HepG2 (cell line): ENCODE results near the gene EEA1. TPM values are rescaled to one million over a fixed set of nuclear protein-coding genes. Genes with fewer than 3 reads are reported as not detected.
A peak's percentile ranks its signal among the peaks of the same experiment; 100 is the strongest.

Experiments used
- AGO2 ChIP-seq: fragments of 200-400 bp; formaldehyde crosslinking; optimal IDR thresholded peaks from 2 replicates; pipeline ENCODE3; 2017; ENCODE audit warnings: mild to moderate bottlenecking, low read depth, low read length, moderate library complexity
- ATF1 ChIP-seq: IDR thresholded peaks from 2 replicates; pipeline ENCODE4 v1.6.1; 2016; ENCODE audit warnings: mild to moderate bottlenecking, control low read depth
- BCL6 ChIP-seq: IDR thresholded peaks from 2 replicates; pipeline ENCODE4 v1.6.1; 2016; ENCODE audit warnings: missing genetic modification reagents, missing compliant biosample characterization
- CEBPB ChIP-seq: IDR thresholded peaks from 2 replicates; pipeline ENCODE4 v1.6.1; 2011; ENCODE audit warnings: low read depth, low read length, improper control_type of control experiment, borderline replicate concordance
- CEBPG ChIP-seq: IDR thresholded peaks from 2 replicates; pipeline ENCODE4 v1.6.1; 2016
- JUN ChIP-seq: sonication (generic); formaldehyde crosslinking; IDR thresholded peaks from 2 replicates; pipeline ENCODE4 v1.4.0; 2020; ENCODE audit warnings: mild to moderate bottlenecking, missing genetic modification reagents
- MIXL1 ChIP-seq: IDR thresholded peaks from 2 replicates; pipeline ENCODE4 v1.6.1; 2016
- MTA3 ChIP-seq: sonication (generic); formaldehyde crosslinking; IDR thresholded peaks from 2 replicates; pipeline ENCODE4 v1.4.0; 2020; ENCODE audit warnings: missing genetic modification reagents
- NBN ChIP-seq: fragments of 450-650 bp; conservative IDR thresholded peaks from 2 replicates; pipeline ENCODE4 v1.6.1; 2017
- NCOA1 ChIP-seq: sonication (generic); formaldehyde crosslinking; IDR thresholded peaks from 2 replicates; pipeline ENCODE4 v1.9.0; 2021; ENCODE audit warnings: missing genetic modification reagents
- NFIB ChIP-seq: sonication (generic); formaldehyde crosslinking; IDR thresholded peaks from 2 replicates; pipeline ENCODE4 v1.9.0; 2021; ENCODE audit warnings: missing genetic modification reagents, mild to moderate bottlenecking, borderline replicate concordance
- NFIC ChIP-seq: IDR thresholded peaks from 2 replicates; pipeline ENCODE4 v1.6.1; 2012; ENCODE audit warnings: mild to moderate bottlenecking, low read length, inconsistent platforms
- POLR2AphosphoS5 ChIP-seq: IDR thresholded peaks from 2 replicates; pipeline ENCODE4 v1.6.1; 2012; ENCODE audit warnings: low read depth, low read length
- RAD51 ChIP-seq: fragments of 450-650 bp; IDR thresholded peaks from 2 replicates; pipeline ENCODE4 v1.6.1; 2016; ENCODE audit warnings: borderline replicate concordance
- REPIN1 ChIP-seq: sonication (generic); formaldehyde crosslinking; IDR thresholded peaks from 2 replicates; pipeline ENCODE4 v1.8.0; 2022; ENCODE audit warnings: missing genetic modification reagents, low read depth, mild to moderate bottlenecking, borderline replicate concordance
- SMARCC2 ChIP-seq: fragments of 450-650 bp; IDR thresholded peaks from 2 replicates; pipeline ENCODE4 v1.6.1; 2017; ENCODE audit warnings: antibody characterized with exemption, mild to moderate bottlenecking
- SOX13 ChIP-seq, 3 experiments: fragments of 450-650 bp in 1 of 3; sonication (generic) in 1 of 3; formaldehyde crosslinking in 1 of 3; IDR thresholded peaks in 2 of 3; conservative IDR thresholded peaks in 1 of 3; 2 replicates each; pipeline versions ENCODE4 v1.5.0 to v1.6.1; 2016 to 2020; ENCODE audit warnings: antibody characterized with exemption in 1 of 3, mild to moderate bottlenecking in 1 of 3, missing compliant biosample characterization in 1 of 3, missing genetic modification reagents in 1 of 3, moderate library complexity in 1 of 3
- ZFP1 ChIP-seq: IDR thresholded peaks from 2 replicates; pipeline ENCODE4 v1.6.1; 2016
- ZIK1 ChIP-seq: sonication (generic); formaldehyde crosslinking; IDR thresholded peaks from 2 replicates; pipeline ENCODE4 v1.5.0; 2020; ENCODE audit warnings: mild to moderate bottlenecking, low read depth, missing genetic modification reagents, borderline replicate concordance
- ZNF121 ChIP-seq: sonication (generic); formaldehyde crosslinking; IDR thresholded peaks from 2 replicates; pipeline ENCODE4 v1.5.0; 2020; ENCODE audit warnings: mild to moderate bottlenecking, missing genetic modification reagents
- ZNF263 ChIP-seq: sonication (generic); formaldehyde crosslinking; IDR thresholded peaks from 2 replicates; pipeline ENCODE4 v1.4.0; 2020; ENCODE audit warnings: missing genetic modification reagents
- ZNF337 ChIP-seq: sonication (generic); formaldehyde crosslinking; IDR thresholded peaks from 2 replicates; pipeline ENCODE4 v1.5.1; 2020; ENCODE audit warnings: missing genetic modification reagents, low read depth, mild to moderate bottlenecking, borderline replicate concordance
- ZNF543 ChIP-seq: sonication (generic); formaldehyde crosslinking; IDR thresholded peaks from 2 replicates; pipeline ENCODE4 v1.4.0; 2020; ENCODE audit warnings: mild to moderate bottlenecking, missing genetic modification reagents
- ZNF614 ChIP-seq: IDR thresholded peaks from 2 replicates; pipeline ENCODE4 v1.6.1; 2018; ENCODE audit warnings: missing biosample characterization, missing genetic modification reagents, inconsistent platforms, borderline replicate concordance
- ZNF644 ChIP-seq: IDR thresholded peaks from 2 replicates; pipeline ENCODE4 v1.6.1; 2016; ENCODE audit warnings: low read depth
- ZNF672 ChIP-seq: sonication (generic); formaldehyde crosslinking; IDR thresholded peaks from 2 replicates; pipeline ENCODE4 v1.8.1; 2022; ENCODE audit warnings: missing genetic modification reagents
- ZNF678 ChIP-seq: sonication (generic); formaldehyde crosslinking; IDR thresholded peaks from 2 replicates; pipeline ENCODE4 v1.4.0; 2020; ENCODE audit warnings: mild to moderate bottlenecking, missing genetic modification reagents
- polyA plus RNA-seq, 8 experiments: library from polyadenylated mRNA; depleted of rRNA in 3 of 8; stranded (reverse) in 7 of 8; unstranded in 1 of 8; fragments of >200 nt; fragmentation: Illumina TruSeq in 4 of 8; extraction: Trizol in 4 of 8; gene quantifications; 2 replicates each; pipeline versions ENCODE4 v1.2.1 to v1.2.3, GENCODE V29; 2011 to 2016; ENCODE audit warnings: low read depth in 4 of 8, missing spikeins in 1 of 8, mixed read lengths in 1 of 8; ENCODE audit not compliant: insufficient read depth in 1 of 8
- total RNA-seq, 5 experiments: library from RNA; depleted of rRNA; stranded (reverse); fragments of >200 nt; fragmentation: Illumina TruSeq; extraction: Trizol; gene quantifications; 2 replicates each; pipeline ENCODE4 v1.2.3, GENCODE V29; 2016; ENCODE audit warnings: low read depth in 1 of 5
- TF ChIP-seq, protein P1 (sequence below): IDR thresholded peaks from 2 replicates; pipeline ENCODE4 v1.6.1; 2016; ENCODE audit warnings: mild to moderate bottlenecking
- TF ChIP-seq, protein P2 (sequence below): IDR thresholded peaks from 2 replicates; pipeline ENCODE4 v1.6.1; 2016; ENCODE audit warnings: missing biosample characterization, missing genetic modification reagents, low read depth
- TF ChIP-seq, protein P3 (sequence below): sonication (generic); formaldehyde crosslinking; IDR thresholded peaks from 2 replicates; pipeline ENCODE4 v1.4.0; 2020; ENCODE audit warnings: mild to moderate bottlenecking, missing genetic modification reagents, borderline replicate concordance

EEA1 gene
- total and polyA plus RNA-seq, 2 of the 13 experiments (the other 11 are each of a cell fraction or from before 2014, with no cell fraction given), result 5.0 to 19.3 TPM

DNA sequence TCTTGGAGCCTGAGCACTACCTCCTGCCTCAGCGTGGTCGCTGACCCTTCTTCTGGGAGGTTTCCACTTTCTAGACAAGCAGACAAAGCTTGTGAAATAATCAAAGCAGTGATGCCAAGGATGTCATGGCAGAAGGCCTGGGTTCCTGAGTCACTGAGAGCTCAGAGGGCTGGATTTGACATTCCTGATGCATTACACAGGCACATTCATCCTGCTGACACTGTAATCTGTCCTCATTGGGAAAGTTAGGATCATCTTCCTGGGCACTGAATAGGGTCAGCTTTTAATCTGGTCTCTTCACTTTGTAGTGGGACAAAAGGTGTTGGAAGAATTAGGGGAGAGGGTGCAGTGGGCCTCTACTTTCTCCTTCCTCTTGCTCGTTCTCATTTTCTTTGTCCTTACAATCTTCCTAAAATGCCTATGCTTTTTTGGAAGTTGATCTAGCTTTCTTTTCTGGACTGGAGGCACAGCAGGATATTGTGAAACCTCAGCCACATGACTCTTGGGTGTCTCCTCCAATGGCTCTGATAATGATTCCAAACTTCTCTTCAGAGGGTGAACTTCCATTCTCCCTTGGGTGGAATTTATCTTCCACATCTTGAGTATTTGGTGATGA, 29.6 kb downstream of the EEA1 start (continued):
- TF ChIP-seq AGO2 (no peak), SMARCC2 (no peak), ZNF672 (CRISPR knock-in tag) (no peak), REPIN1 (CRISPR knock-in tag) (no peak), ZNF121 (CRISPR knock-in tag) (no peak), JUN (CRISPR knock-in tag) (0 out of 2 replicates have a peak, but pooled peaks have one; percentile 41), ZNF543 (CRISPR knock-in tag) (no peak), NFIB (no peak), CEBPG (CRISPR knock-in tag) (peak; percentile 70), MTA3 (CRISPR knock-in tag) (no peak), RAD51 (no peak), ZNF678 (CRISPR knock-in tag) (no peak), BCL6 (CRISPR knock-in tag) (no peak), NCOA1 (no peak), ATF1 (CRISPR knock-in tag) (no peak), NFIC (no peak), CEBPB (peak; percentile 77), ZFP1 (CRISPR knock-in tag) (no peak), POLR2AphosphoS5 (no peak), NBN (no peak), ZNF337 (CRISPR knock-in tag) (no peak), ZNF263 (CRISPR knock-in tag) (no peak), ZIK1 (CRISPR knock-in tag) (no peak), SOX13 (IDR thresholded peaks at IDR 0.05) (no peak), SOX13 (CRISPR knock-in tag; conservative IDR thresholded peaks at IDR 0.05 in 1 of 2, IDR thresholded peaks at IDR 0.05 in 1 of 2) (no peak), ZNF614 (CRISPR knock-in tag) (0 out of 2 replicates have a peak, but pooled peaks have one; percentile 18), ZNF644 (peak; percentile 11; the same call in 1 of the 2 replicates), MIXL1 (CRISPR knock-in tag) (no peak)
- TF ChIP-seq, protein P1, sequence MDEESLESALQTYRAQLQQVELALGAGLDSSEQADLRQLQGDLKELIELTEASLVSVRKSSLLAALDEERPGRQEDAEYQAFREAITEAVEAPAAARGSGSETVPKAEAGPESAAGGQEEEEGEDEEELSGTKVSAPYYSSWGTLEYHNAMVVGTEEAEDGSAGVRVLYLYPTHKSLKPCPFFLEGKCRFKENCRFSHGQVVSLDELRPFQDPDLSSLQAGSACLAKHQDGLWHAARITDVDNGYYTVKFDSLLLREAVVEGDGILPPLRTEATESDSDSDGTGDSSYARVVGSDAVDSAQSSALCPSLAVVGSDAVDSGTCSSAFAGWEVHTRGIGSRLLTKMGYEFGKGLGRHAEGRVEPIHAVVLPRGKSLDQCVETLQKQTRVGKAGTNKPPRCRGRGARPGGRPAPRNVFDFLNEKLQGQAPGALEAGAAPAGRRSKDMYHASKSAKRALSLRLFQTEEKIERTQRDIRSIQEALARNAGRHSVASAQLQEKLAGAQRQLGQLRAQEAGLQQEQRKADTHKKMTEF (CRISPR knock-in tag), result peak; percentile 17; the same call in 1 of the 2 replicates
- TF ChIP-seq, protein P2, sequence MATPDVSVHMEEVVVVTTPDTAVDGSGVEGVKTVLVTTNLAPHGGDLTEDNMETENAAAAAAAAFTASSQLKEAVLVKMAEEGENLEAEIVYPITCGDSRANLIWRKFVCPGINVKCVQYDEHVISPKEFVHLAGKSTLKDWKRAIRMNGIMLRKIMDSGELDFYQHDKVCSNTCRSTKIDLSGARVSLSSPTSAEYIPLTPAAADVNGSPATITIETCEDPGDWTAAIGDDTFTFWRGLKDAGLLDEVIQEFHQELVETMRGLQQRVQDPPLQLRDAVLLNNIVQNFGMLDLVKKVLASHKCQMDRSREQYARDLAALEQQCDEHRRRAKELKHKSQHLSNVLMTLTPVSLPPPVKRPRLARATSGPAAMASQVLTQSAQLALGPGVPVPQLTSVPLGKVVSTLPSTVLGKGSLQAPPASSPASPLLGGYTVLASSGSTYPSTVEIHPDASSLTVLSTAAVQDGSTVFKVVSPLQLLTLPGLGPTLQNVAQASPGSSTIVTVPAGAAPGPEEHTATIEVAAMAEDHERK (CRISPR knock-in tag), result no peak
- TF ChIP-seq, protein P3, sequence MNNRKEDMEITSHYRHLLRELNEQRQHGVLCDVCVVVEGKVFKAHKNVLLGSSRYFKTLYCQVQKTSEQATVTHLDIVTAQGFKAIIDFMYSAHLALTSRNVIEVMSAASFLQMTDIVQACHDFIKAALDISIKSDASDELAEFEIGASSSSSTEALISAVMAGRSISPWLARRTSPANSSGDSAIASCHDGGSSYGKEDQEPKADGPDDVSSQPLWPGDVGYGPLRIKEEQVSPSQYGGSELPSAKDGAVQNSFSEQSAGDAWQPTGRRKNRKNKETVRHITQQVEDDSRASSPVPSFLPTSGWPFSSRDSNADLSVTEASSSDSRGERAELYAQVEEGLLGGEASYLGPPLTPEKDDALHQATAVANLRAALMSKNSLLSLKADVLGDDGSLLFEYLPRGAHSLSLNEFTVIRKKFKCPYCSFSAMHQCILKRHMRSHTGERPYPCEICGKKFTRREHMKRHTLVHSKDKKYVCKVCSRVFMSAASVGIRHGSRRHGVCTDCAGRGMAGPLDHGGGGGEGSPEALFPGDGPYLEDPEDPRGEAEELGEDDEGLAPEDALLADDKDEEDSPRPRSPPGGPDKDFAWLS, result no peak
